Stimulated activated CD4-positive, alpha-beta T cell treated with anti-CD3 and anti-CD28 coated beads, Interleukin-1b, Interleukin-23, amount 100 ng/mL, for 24 hours (primary cell): Measurements from ENCODE around the gene PTPRQ.
"Not testable (repeated sequence)": the region's sequence is repeated elsewhere in the genome, so short reads cannot be mapped to it uniquely, and the experiment has no call there.

ENCODE experiments used
- DNase-seq, 4 experiments: peaks; one replicate each; pipeline ENCODE4 v3.0.0-alpha.2; 2020; ENCODE audit warnings: low read depth in 4 of 4, low spot score in 1 of 4

The PTPRQ gene, protein sequence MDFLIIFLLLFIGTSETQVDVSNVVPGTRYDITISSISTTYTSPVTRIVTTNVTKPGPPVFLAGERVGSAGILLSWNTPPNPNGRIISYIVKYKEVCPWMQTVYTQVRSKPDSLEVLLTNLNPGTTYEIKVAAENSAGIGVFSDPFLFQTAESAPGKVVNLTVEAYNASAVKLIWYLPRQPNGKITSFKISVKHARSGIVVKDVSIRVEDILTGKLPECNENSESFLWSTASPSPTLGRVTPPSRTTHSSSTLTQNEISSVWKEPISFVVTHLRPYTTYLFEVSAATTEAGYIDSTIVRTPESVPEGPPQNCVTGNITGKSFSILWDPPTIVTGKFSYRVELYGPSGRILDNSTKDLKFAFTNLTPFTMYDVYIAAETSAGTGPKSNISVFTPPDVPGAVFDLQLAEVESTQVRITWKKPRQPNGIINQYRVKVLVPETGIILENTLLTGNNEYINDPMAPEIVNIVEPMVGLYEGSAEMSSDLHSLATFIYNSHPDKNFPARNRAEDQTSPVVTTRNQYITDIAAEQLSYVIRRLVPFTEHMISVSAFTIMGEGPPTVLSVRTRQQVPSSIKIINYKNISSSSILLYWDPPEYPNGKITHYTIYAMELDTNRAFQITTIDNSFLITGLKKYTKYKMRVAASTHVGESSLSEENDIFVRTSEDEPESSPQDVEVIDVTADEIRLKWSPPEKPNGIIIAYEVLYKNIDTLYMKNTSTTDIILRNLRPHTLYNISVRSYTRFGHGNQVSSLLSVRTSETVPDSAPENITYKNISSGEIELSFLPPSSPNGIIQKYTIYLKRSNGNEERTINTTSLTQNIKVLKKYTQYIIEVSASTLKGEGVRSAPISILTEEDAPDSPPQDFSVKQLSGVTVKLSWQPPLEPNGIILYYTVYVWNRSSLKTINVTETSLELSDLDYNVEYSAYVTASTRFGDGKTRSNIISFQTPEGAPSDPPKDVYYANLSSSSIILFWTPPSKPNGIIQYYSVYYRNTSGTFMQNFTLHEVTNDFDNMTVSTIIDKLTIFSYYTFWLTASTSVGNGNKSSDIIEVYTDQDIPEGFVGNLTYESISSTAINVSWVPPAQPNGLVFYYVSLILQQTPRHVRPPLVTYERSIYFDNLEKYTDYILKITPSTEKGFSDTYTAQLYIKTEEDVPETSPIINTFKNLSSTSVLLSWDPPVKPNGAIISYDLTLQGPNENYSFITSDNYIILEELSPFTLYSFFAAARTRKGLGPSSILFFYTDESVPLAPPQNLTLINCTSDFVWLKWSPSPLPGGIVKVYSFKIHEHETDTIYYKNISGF (N-terminal part only)

GRCh38 chr12:80443974-80444666 is at the start of gene PTPRQ:
Gene PTPRQ (plus strand): TSS chr12:80444235. CDS start chr12:80444346, 111 bp downstream.
- DNase-seq: no peak

GRCh38 chr12:80400571-80400991 is 43.5 kb upstream of the PTPRQ start:
- DNase-seq: no peak

- DNase-seq: no peak
Observed at GRCh38 chr12:80401191-80401590, 42.8 kb upstream of the PTPRQ start.

DNA sequence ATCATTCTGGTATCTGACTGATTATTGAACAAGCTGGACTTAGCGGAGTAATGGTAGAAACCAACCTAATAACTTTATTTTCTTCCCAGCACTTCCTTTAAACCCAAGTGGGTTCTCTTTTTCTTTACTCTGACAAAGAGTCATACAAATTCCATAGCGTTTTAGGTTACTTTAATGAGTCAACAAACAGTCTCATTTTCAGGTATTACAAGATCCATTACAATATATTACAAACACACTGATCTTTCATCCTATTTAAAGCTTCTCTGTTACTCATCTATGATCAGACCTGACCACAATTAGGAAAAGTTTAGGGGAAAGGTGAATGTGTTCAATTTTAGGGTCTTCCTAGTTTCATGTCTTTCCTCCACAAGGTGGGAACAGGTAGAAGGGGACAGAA is 39.4 kb upstream of the PTPRQ start:
- DNase-seq: no peak

DNA sequence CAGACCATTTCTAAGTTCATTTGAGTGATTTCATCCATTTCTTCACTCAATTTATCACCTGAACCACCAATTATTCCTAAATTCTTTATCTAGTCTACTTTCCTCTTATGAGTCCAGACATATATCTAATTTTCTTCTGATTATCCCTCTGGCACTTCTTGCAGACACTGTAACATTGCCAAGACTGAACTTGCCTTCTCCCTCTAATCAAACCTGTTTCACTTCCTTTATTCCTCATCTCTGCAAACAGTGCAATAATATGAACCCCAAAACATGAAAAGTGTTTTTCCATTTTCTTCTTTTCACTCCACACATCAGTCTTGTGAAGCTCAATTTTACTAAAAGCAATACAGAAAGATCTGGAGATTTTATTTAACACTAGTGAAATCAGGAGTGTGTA is 37.8 kb upstream of the PTPRQ start:
- no peak for DNase-seq

DNA sequence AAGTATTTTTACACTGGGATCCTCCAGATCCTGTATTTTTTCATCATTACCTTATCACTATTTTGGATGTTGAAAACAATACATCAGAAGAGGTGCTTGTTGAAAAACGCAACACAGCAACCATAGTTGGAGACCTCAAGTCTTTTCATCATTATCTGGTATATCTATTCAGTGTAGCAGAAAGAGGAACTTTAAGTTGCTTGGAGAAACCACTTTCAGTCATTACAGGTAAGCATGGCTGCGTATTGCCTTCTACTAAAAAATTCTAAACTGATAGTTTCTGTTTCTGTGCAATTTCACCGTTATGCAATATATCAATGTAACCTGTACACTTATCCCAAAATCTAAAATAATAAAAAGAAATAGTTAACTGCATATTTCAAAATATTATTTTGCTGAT is 32.2 kb upstream of the PTPRQ start:
- no peak for DNase-seq

- DNase-seq: no peak
Observed at GRCh38 chr12:80412343-80412953, 31.6 kb upstream of the PTPRQ start.

- no peak for DNase-seq
Observed at GRCh38 chr12:80413462-80413861, 30.6 kb upstream of the PTPRQ start.

- DNase-seq: no peak
Observed at GRCh38 chr12:80415466-80415865, 28.6 kb upstream of the PTPRQ start.

- DNase-seq: no peak
Observed at GRCh38 chr12:80419644-80420043, 24.4 kb upstream of the PTPRQ start.

DNA sequence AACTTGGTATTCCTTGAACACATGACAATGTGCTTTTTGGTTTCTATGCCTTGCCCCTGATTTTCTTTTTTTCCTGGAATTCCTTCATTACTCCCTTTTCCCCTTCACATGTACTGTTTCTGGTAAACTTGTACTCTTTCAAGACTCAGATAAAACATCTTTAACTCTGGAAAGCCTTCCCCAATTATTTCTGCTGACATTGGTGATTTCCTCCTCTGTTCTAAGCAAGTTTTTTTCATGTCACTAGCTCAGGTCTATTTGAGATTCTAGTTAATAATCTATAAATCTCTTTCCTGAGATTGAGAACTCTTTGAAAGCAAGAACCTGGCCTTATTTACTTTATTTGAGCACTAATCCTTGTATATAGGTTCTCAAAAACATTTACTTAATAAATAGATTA is 24.0 kb upstream of the PTPRQ start:
- DNase-seq: no peak

DNA sequence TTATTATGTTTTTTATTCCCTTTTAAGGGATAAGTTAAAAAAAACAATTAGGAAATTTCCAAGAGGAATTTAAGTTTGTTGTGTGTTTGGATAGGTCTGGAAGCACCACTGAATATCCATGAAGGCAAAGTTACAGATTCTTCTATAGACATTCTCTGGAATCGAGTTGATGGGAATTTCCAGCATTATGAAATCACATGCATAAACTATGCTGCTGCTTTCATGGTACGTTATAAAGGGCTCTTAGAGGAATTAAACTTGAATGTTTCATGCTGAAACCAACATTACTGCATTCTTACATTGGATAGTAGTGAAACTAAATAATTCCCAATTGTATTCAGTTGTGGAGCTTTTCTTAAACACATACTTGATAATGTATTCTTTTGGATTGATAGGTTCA is 21.5 kb upstream of the PTPRQ start:
- DNase-seq: no peak

- DNase-seq: no peak
Observed at GRCh38 chr12:80432061-80432460, 12.0 kb upstream of the PTPRQ start.

GRCh38 chr12:80441921-80442320 is 2.1 kb upstream of the PTPRQ start:
- DNase-seq: no peak

- no peak for DNase-seq
Observed at GRCh38 chr12:80442426-80443222, 1.4 kb upstream of the PTPRQ start.

- DNase-seq: no peak
Observed at GRCh38 chr12:80445083-80445793, 1.2 kb downstream of the PTPRQ start.

GRCh38 chr12:80456513-80456912 is 12.5 kb downstream of the PTPRQ start:
- no peak for DNase-seq

- DNase-seq: no peak
Observed at GRCh38 chr12:80460972-80461371, 16.9 kb downstream of the PTPRQ start.

- not testable (repeated sequence) for DNase-seq
Observed at GRCh38 chr12:80461851-80462250, 17.8 kb downstream of the PTPRQ start.
